HG03521 (cell line): ENCODE data around the gene LMAN2.

ENCODE experiments used
- ATAC-seq: cut with Tn5 transposase; IDR thresholded peaks from one replicate; pipeline ENCODE4 v1.9.1; 2021; ENCODE audit warnings: mild to moderate bottlenecking, moderate library complexity; ENCODE audit not compliant: unreplicated experiment

LMAN2 gene

DNA sequence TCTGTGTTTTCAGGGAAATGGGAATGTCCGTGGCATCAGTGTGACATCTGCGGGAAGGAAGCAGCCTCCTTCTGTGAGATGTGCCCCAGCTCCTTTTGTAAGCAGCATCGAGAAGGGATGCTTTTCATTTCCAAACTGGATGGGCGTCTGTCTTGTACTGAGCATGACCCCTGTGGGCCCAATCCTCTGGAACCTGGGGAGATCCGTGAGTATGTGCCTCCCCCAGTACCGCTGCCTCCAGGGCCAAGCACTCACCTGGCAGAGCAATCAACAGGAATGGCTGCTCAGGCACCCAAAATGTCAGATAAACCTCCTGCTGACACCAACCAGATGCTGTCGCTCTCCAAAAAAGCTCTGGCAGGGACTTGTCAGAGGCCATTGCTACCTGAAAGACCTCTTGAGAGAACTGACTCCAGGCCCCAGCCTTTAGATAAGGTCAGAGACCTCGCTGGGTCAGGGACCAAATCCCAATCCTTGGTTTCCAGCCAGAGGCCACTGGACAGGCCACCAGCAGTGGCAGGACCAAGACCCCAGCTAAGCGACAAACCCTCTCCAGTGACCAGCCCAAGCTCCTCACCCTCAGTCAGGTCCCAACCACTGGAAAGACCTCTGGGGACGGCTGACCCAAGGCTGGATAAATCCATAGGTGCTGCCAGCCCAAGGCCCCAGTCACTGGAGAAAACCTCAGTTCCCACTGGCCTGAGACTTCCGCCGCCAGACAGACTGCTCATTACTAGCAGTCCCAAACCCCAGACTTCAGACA, 57.5 kb downstream of the LMAN2 start:
- ATAC-seq: no peak

DNA sequence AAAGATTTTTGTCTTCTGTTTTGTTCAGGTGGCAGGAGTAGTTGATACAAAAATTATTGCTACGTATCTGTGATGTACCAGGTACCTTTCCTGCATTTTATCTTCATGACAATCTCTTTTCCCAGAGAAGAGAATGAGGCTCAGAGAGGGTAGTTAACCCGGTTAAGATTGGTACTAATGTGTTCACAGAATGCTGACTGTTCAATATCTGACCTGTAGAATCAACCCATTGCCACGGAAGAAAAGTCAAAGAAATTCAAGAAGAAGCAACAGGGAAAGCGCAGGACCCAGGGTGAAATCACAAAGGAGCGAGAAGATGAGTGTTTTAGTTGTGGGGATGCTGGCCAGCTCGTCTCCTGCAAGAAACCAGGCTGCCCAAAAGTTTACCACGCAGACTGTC, 59.7 kb downstream of the LMAN2 start:
- ATAC-seq: no peak

DNA sequence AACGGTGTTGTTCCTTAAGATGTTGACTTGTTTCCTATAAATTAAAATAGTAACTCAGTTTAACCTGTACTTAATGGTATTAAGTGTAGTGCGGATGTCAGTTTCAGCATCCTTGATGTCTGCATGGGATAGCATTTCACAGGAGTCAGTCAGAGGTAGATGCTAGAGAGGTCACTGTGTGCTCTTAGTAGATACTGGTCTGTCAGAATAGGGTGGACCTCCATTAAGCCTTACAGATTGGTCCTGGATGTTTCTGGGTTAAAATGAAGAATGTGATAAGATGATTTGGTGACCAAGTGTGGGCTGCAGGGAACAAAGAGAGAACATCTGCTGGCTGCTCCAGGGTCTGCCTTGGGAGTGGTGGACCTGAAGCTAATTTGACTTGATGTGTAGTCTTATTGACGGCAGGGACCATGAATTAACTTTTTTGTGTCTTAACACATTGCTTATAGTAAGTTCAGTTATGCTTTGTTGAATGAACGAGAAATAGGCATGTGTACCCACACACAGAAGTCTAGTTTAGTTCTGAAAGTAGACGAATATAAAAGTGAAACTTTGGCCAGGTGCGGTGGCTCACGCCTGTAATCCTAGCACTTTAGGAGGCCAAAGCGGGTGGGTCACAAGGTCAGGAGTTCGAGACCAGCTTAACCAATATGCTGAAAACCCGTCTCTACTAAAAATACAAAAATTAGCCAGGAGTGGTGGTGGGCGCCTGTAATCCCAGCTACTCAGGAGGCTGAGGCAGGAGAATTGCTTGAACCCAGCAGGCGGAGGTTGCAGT, 60.5 kb downstream of the LMAN2 start:
- no peak for ATAC-seq

DNA sequence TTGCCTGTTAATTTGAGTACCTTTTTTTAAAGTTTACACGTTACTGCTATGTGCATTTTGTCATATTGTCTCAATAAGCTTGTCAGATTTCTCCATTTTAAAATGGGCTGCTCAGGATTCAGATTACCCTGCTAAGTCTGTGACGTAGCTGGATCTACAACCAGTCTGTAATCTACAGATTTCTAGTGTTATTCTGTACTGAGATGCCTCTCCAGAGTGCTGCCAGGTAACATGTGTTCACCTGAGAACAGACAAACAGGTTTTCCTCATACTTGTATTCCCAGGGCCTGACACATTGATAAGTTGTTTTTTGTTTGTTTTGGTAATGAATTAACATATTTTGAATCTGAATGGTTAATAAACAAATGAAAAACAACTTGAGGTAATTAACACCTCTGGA, 63.3 kb downstream of the LMAN2 start:
- no peak for ATAC-seq
